22Rv1 (cell line): ENCODE measurements around the gene RAVER1.

Experiments used
- CTCF ChIP-seq: fragments of 450-650 bp; IDR thresholded peaks from 2 replicates; pipeline ENCODE4 v1.5.1; 2017; ENCODE audit warnings: mild to moderate bottlenecking
- ZFX ChIP-seq: fragments of 450-650 bp; IDR thresholded peaks from 2 replicates; pipeline ENCODE4 v1.6.1; 2017; ENCODE audit warnings: antibody characterized with exemption, borderline replicate concordance

DNA sequence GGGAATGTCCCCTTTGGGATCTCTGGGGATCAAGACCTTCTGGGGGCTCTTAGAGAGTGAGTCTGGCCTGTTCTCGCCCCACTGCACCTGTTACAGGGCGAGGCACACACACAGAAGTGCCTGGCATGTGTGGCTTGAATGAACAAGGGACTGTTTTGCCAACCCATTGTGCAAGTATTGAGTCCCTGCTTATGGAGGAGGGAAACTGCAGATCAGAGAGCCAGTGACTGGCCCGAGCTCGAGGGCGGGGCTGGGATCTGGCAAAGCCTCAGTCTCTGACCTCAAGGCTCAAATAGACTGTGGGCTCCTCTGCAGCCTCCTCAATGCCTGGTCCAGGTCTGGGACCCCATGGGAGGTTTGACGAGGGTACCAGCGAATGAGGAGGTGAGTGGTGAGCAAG lies 5.5 kb downstream of the RAVER1 start:
- TF ChIP-seq CTCF (no peak), ZFX (no peak)
